SU-DHL-6 (cell line): ENCODE data around the gene DEPDC5.

Experiments used
- H2AFZ ChIP-seq: fragments of 200-600 bp; sonication (generic); 2 replicates; pipeline ENCODE4 v1.6.1; 2014; ENCODE audit warnings: low read depth, mild to moderate bottlenecking, moderate library complexity, mixed read lengths, antibody characterized with exemption, low read length; ENCODE audit not compliant: severe bottlenecking
- H3F3A ChIP-seq: fragments of 200-600 bp; shearing (Covaris generic); 2 replicates; pipeline ENCODE4 v1.6.0; 2016; ENCODE audit warnings: antibody characterized with exemption, mild to moderate bottlenecking; ENCODE audit not compliant: insufficient read depth
- H3K27ac ChIP-seq: fragments of 200-600 bp; sonication (generic); 2 replicates; pipeline ENCODE4 v1.5.1; 2016; ENCODE audit warnings: low read depth, mild to moderate bottlenecking, low read length, moderate library complexity, mixed read lengths
- H3K27me3 ChIP-seq: fragments of 200-600 bp; sonication (generic), shearing (Covaris generic); 2 replicates; pipeline ENCODE4 v1.6.0; 2014; ENCODE audit warnings: mild to moderate bottlenecking, low read length
- H3K36me3 ChIP-seq: fragments of 200-600 bp; sonication (generic); 2 replicates; pipeline ENCODE4 v1.6.1; 2014; ENCODE audit warnings: mild to moderate bottlenecking, low read length, mixed read lengths
- H3K4me2 ChIP-seq: fragments of 300-600, 200-600 bp; shearing (Covaris generic), sonication (generic); 2 replicates; pipeline ENCODE4 v1.6.0; 2014; ENCODE audit warnings: low read length, low read depth, mild to moderate bottlenecking; ENCODE audit not compliant: poor library complexity, severe bottlenecking
- H3K4me3 ChIP-seq: fragments of 200-600 bp; sonication (generic); 2 replicates; pipeline ENCODE4 v1.5.1; 2014; ENCODE audit warnings: antibody characterized with exemption, low read length, mild to moderate bottlenecking, mixed read lengths; ENCODE audit not compliant: insufficient read depth, poor library complexity, severe bottlenecking
- H3K79me2 ChIP-seq: fragments of 200-600 bp; sonication (generic); 2 replicates; pipeline ENCODE4 v1.6.1; 2014; ENCODE audit warnings: mild to moderate bottlenecking, low read length, moderate library complexity; ENCODE audit not compliant: insufficient read depth
- H3K9ac ChIP-seq: fragments of 200-600 bp; sonication (generic); 2 replicates; pipeline ENCODE4 v1.7.0; 2014; ENCODE audit warnings: mild to moderate bottlenecking, low read length
- H3K9me2 ChIP-seq: fragments of 200-600 bp; sonication (generic); replicated peaks from 2 replicates; pipeline ENCODE4 v1.6.1; 2014; ENCODE audit warnings: low read length; ENCODE audit not compliant: insufficient read depth
- H3K9me3 ChIP-seq: fragments of 200-600 bp; sonication (generic); 2 replicates; pipeline ENCODE4 v1.6.1; 2014; ENCODE audit warnings: low read length, mixed read lengths; ENCODE audit not compliant: insufficient read depth
- H4K20me1 ChIP-seq: fragments of 200-600 bp; sonication (generic); 2 replicates; pipeline ENCODE4 v1.6.1; 2014; ENCODE audit warnings: low read depth, mild to moderate bottlenecking, antibody characterized with exemption, low read length, moderate library complexity, mixed read lengths
- CTCF ChIP-seq: fragments of 200-600 bp; sonication (generic); IDR thresholded peaks from one replicate; pipeline ENCODE4 v1.5.1; 2017; ENCODE audit warnings: antibody characterized with exemption, mild to moderate bottlenecking, low read length, moderate library complexity; ENCODE audit not compliant: insufficient read depth, poor library complexity, severe bottlenecking
- EZH2phosphoT487 ChIP-seq: fragments of 200-600 bp; sonication (generic), shearing (Covaris generic); conservative IDR thresholded peaks from 2 replicates; pipeline ENCODE4 v1.6.1; 2018; ENCODE audit warnings: mild to moderate bottlenecking, antibody characterized with exemption, low read length, moderate library complexity, mixed read lengths

Gene DEPDC5

GRCh38 chr22:31927562-31927961 lies 173.7 kb downstream of the DEPDC5 start:
- no peak overlapping the region for H3K9ac ChIP-seq
- H3K4me2 ChIP-seq = no peak overlapping the region
- TF ChIP-seq EZH2phosphoT487 (no peak), CTCF (no peak)
- no peaks in the 10 kb centered on the region for H3F3A ChIP-seq
- no peaks in the 10 kb centered on the region for H3K9me3 ChIP-seq
- H4K20me1 ChIP-seq = no peaks in the 10 kb centered on the region
- no peaks in the 10 kb centered on the region for H3K36me3 ChIP-seq
- H3K4me3 ChIP-seq = no peak overlapping the region
- no peaks in the 10 kb centered on the region for H3K9me2 ChIP-seq
- no peak overlapping the region for H3K27ac ChIP-seq
- no peak overlapping the region for H2AFZ ChIP-seq
- no peaks in the 10 kb centered on the region for H3K79me2 ChIP-seq
- no peaks in the 10 kb centered on the region for H3K27me3 ChIP-seq

GRCh38 chr22:31929167-31929930 lies 175.5 kb downstream of the DEPDC5 start:
- TF ChIP-seq EZH2phosphoT487 = no peak
- no peak for TF ChIP-seq CTCF
- no peaks in the 10 kb centered on the region for H3K9me2 ChIP-seq

GRCh38 chr22:31932863-31933262 lies 179.0 kb downstream of the DEPDC5 start:
- Histone ChIP-seq H3K27me3 (no peaks in the 10 kb centered on the region), H3K79me2 (no peaks in the 10 kb centered on the region), H3K36me3 (no peaks in the 10 kb centered on the region), H3F3A (no peaks in the 10 kb centered on the region), H3K9ac (no peak overlapping the region), H2AFZ (no peak overlapping the region), H3K4me2 (no peak overlapping the region), H3K4me3 (no peak overlapping the region), H3K9me2 (no peaks in the 10 kb centered on the region), H3K9me3 (no peaks in the 10 kb centered on the region), H4K20me1 (no peaks in the 10 kb centered on the region), H3K27ac (no peak overlapping the region)
- TF ChIP-seq EZH2phosphoT487 (no peak), CTCF (no peak)

More at GRCh38 chr22:31929167-31929930, 175.5 kb downstream of the DEPDC5 start:
- Histone ChIP-seq H3K27ac (no peak overlapping the region), H3K27me3 (no peaks in the 10 kb centered on the region), H2AFZ (no peak overlapping the region), H3K79me2 (no peaks in the 10 kb centered on the region), H3K9me3 (no peaks in the 10 kb centered on the region), H3K36me3 (no peaks in the 10 kb centered on the region), H3F3A (no peaks in the 10 kb centered on the region), H4K20me1 (no peaks in the 10 kb centered on the region), H3K9ac (no peak overlapping the region), H3K4me2 (no peak overlapping the region), H3K4me3 (no peak overlapping the region)
